ENCODE data around the gene BCOR. TPM values are rescaled to one million over a fixed set of nuclear protein-coding genes. Genes with fewer than 3 reads are reported as not detected.

The BCOR gene
- total RNA-seq, 1 donor from 2014 or later, result 15.1 TPM

DNA sequence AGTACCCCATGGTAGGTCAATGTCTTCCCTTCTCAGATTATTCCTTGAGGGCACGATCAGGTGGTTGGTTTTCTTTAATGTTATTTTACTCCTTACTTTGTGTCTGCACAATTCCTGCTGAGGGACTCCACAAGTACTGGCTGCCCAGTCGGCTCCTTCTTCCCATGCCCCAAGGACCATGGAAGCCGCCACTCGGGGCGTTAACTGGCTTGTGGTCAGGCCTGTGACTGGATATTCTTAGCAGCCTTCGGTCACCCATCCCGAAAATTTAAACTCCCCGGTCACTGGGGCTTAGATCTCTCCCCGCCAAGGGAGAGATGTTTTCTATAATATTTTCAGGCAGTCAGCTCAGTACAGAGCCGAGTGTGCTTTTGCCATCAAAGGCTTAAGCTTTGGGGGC, 24.7 kb upstream of the BCOR start:
- TF ChIP-seq, protein P1, sequence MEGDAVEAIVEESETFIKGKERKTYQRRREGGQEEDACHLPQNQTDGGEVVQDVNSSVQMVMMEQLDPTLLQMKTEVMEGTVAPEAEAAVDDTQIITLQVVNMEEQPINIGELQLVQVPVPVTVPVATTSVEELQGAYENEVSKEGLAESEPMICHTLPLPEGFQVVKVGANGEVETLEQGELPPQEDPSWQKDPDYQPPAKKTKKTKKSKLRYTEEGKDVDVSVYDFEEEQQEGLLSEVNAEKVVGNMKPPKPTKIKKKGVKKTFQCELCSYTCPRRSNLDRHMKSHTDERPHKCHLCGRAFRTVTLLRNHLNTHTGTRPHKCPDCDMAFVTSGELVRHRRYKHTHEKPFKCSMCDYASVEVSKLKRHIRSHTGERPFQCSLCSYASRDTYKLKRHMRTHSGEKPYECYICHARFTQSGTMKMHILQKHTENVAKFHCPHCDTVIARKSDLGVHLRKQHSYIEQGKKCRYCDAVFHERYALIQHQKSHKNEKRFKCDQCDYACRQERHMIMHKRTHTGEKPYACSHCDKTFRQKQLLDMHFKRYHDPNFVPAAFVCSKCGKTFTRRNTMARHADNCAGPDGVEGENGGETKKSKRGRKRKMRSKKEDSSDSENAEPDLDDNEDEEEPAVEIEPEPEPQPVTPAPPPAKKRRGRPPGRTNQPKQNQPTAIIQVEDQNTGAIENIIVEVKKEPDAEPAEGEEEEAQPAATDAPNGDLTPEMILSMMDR (IDR thresholded peaks at IDR 0.05; ENCODE audit: borderline replicate concordance), result no peak
- no peaks in the 10 kb centered on the region for H3K4me1 ChIP-seq
- DNase-seq, result no peak
- H3K27ac ChIP-seq (replicated peaks), result no peak overlapping the region
- no peaks in the 10 kb centered on the region for H3K27me3 ChIP-seq (ENCODE audit: low read depth)
- no peak overlapping the region for H3K4me3 ChIP-seq
- no peaks in the 10 kb centered on the region for H3K9me3 ChIP-seq (replicated peaks)
- intact Hi-C loops (cut with micrococcal nuclease), result no loop called here
- no peaks in the 10 kb centered on the region for H3K36me3 ChIP-seq

DNA sequence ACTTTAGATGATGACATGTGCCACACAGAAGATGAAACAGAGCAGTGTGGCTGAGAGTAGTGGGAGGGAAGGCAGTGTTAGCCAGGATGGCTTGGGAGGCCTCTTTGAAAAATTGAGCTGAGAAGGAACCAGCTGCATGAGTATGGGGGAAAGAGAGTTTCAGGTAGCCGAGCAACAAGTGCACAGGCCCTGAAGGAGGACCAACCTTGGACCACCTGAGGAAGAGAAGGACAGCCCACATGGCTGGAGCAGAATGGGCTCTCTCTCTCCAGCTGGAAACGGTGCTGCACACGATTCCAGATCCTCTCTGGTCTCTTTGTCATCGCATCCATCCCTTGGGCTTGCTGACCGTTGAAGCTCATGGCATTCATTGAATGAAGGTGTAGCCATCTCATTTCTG, 23.9 kb upstream of the BCOR start:
- H3K4me1 ChIP-seq, result no peaks in the 10 kb centered on the region
- no peaks in the 10 kb centered on the region for H3K27me3 ChIP-seq (ENCODE audit: low read depth)
- DNase-seq, result no peak
- TF ChIP-seq, protein P1 (IDR thresholded peaks at IDR 0.05; ENCODE audit: borderline replicate concordance), result no peak
- no peaks in the 10 kb centered on the region for H3K36me3 ChIP-seq
- intact Hi-C loops (cut with micrococcal nuclease), result no loop called here
- H3K27ac ChIP-seq (replicated peaks), result no peak overlapping the region
- no peaks in the 10 kb centered on the region for H3K9me3 ChIP-seq (replicated peaks)
- H3K4me3 ChIP-seq, result no peak overlapping the region

DNA sequence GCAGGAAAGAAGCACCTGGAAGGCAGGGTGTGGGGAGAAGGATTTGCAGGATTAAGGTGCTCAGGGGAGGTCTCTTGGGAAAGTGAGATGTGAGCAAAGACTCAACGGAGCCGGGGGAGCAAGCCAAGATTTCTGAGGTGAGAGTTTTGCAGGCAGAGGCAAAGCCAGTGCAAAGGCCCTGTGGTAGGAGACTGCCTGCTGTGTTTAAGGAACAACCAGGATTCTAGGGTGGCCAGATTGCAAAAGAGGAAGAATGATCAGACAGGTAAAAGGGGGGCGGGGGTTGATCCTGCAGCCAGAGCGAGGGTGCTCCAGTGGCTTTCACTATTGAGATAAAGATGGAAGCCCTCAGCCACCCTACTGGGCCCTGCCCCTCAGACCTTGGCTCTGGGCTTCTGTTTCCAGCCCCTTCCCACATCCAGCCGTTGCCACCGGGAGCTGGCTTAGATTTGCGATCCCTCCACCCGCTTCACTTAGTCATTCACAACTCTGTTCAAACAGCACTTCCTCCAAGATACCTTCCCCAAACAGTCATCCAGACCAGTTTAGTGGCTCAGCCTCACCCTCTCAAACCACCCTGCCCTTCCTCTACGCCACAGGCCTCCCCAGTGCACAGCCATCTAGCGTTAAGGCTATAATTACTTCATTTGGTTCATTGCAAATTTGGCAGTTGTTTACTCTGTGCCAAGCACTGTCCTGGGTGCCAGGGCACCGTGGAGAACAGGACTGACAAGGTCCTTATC, 23.3 kb upstream of the BCOR start:
- Histone ChIP-seq H3K4me3 (no peak overlapping the region), H3K36me3 (no peaks in the 10 kb centered on the region)
- intact Hi-C loops (cut with micrococcal nuclease), result no loop called here

DNA sequence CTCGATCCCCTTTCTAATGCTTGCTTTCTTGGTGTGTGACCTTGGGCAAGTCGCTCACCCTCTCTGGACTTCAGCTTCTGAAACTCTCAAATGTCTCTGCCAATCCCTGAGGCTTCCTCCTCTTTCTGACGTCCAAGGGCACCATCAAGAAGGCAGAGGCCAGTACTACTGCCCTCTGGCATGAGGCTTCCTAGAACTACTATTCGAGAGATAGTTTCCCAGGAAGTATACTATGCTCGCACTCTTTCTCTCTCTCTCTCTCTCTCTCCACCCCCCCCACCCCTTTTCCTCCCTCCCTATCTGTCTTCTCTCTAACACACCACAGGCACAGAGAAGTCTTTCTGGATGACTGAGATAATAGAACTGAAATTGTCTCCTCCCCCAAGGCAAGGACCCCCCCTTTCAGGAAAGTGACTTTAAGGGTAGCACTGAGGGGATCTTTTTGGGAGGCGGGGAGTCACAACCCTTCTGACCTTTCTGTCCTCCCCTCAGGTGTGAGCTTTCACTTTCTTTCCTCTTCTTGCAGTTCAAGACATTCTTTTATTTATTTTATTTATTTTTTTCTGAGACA, 20.0 kb upstream of the BCOR start:
- no peaks in the 10 kb centered on the region for H3K36me3 ChIP-seq
- no peaks in the 10 kb centered on the region for H3K9me3 ChIP-seq (replicated peaks)
- no peaks in the 10 kb centered on the region for H3K27me3 ChIP-seq (ENCODE audit: low read depth)
- H3K27ac ChIP-seq (replicated peaks), result no peak overlapping the region
- DNase-seq, result no peak
- no peaks in the 10 kb centered on the region for H3K4me1 ChIP-seq
- no peak overlapping the region for H3K4me3 ChIP-seq
- intact Hi-C loops (cut with micrococcal nuclease), result no loop called here
- TF ChIP-seq, protein P1 (IDR thresholded peaks at IDR 0.05; ENCODE audit: borderline replicate concordance), result no peak

More for the DNA sequence above, 23.3 kb upstream of the BCOR start:
- Histone ChIP-seq H3K27me3 (ENCODE audit: low read depth) (no peaks in the 10 kb centered on the region), H3K9me3 (replicated peaks) (no peaks in the 10 kb centered on the region), H3K4me1 (no peaks in the 10 kb centered on the region), H3K27ac (replicated peaks) (no peak overlapping the region)
- TF ChIP-seq, protein P1 (IDR thresholded peaks at IDR 0.05; ENCODE audit: borderline replicate concordance), result no peak
- DNase-seq, result no peak

DNA sequence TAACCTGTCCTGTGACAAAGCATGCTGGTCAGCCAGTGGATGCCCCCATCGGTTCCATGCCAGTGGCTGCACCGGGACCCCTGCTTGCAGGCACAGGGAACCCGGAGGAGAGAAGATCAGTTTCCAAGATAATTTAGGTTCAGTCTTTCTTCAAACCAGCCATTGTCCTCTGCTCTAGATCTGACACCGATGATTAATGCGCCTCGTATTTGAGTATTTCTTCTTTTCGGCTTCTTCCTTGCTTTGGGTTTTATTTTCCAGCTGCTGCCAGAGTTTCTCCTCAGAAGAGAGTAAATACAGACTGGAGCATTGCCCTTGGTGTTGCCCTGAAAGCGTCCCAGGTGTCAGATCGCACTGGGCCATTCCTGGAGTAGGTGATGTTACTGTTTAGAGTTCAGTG, 19.2 kb upstream of the BCOR start:
- H3K4me3 ChIP-seq, result no peak overlapping the region
- TF ChIP-seq, protein P1 (IDR thresholded peaks at IDR 0.05; ENCODE audit: borderline replicate concordance), result no peak
- H3K27me3 ChIP-seq (ENCODE audit: low read depth), result no peaks in the 10 kb centered on the region
- no peak for DNase-seq
- no peaks in the 10 kb centered on the region for H3K9me3 ChIP-seq (replicated peaks)
- intact Hi-C loops (cut with micrococcal nuclease), result no loop called here
- H3K27ac ChIP-seq (replicated peaks), result no peak overlapping the region
- H3K36me3 ChIP-seq, result no peaks in the 10 kb centered on the region
- no peaks in the 10 kb centered on the region for H3K4me1 ChIP-seq

Measured in left ventricle myocardium inferior (tissue), 1 donor.